Esophagus muscularis mucosa (tissue), 4 donors: ENCODE measurements around the gene PICK1. TPM values are rescaled to one million over a fixed set of nuclear protein-coding genes. Genes with fewer than 3 reads are reported as not detected.

Source experiments
- DNase-seq: peaks from one replicate; pipeline ENCODE4 v3.0.0-alpha.2; 2017; ENCODE audit errors: extremely low spot score
- H3K27ac ChIP-seq, 4 donors: fragments of 200-600 bp; sonication (generic); replicated peaks in 1 of 4; 1 replicate in 3 of 4; 2 replicates in 1 of 4; pipeline ENCODE4 v1.5.1; 2016 to 2019; ENCODE audit warnings: mild to moderate bottlenecking in 1 of 4
- H3K27me3 ChIP-seq, 4 donors: fragments of 200-600 bp; sonication (generic); one replicate each; pipeline versions ENCODE4 v1.5.1 to v1.6.0; 2016 to 2019
- H3K36me3 ChIP-seq, 4 donors: fragments of 200-600 bp; sonication (generic); one replicate each; pipeline ENCODE4 v1.5.1; 2016 to 2019
- H3K4me1 ChIP-seq, 4 donors: fragments of 200-600 bp; sonication (generic); one replicate each; pipeline ENCODE4 v1.5.1; 2016 to 2019
- H3K4me3 ChIP-seq, 4 donors: fragments of 200-600 bp; sonication (generic); 1 replicate in 2 of 4; 2 replicates in 2 of 4; pipeline ENCODE4 v1.5.1; 2016 to 2019; ENCODE audit warnings: mild to moderate bottlenecking in 4 of 4, moderate library complexity in 1 of 4
- H3K9me3 ChIP-seq, 4 donors: fragments of 200-600 bp; sonication (generic); 1 replicate in 3 of 4; 2 replicates in 1 of 4; pipeline ENCODE4 v1.5.1; 2016 to 2019
- EP300 ChIP-seq: sonication (generic); formaldehyde crosslinking; IDR thresholded peaks from one replicate; pipeline ENCODE4 v1.6.1; 2017; ENCODE audit warnings: antibody characterized with exemption
- POLR2A ChIP-seq: fragments of 450-650 bp; IDR thresholded peaks from one replicate; pipeline ENCODE4 v1.6.1; 2017; ENCODE audit warnings: antibody characterized with exemption, moderate library complexity, mild to moderate bottlenecking, low read depth
- POLR2AphosphoS5 ChIP-seq, 2 donors: sonication (generic); formaldehyde crosslinking; IDR thresholded peaks; one replicate each; pipeline ENCODE4 v1.6.1; 2017; ENCODE audit warnings: antibody characterized with exemption in 2 of 2
- WGBS: methylation state at CpG from one replicate; pipeline ENCODE4 v1.1.5; 2018; 5-methylcytosine and 5-hydroxymethylcytosine counted together
- intact Hi-C: fragments of 100-400 bp; cut with DNase I; formaldehyde crosslinking; loops from one replicate; pipeline ENCODE4 v1.15.1; 2023
- total RNA-seq, 4 donors: library from RNA; depleted of rRNA; stranded (reverse); fragments of >200 nt; gene quantifications; one replicate each; pipeline versions ENCODE4 v1.1.0 to v1.2.1, GENCODE V29; 2016
- TF ChIP-seq, protein P1 (sequence below), 3 experiments: fragments of 200-600 bp in 2 of 3; fragments of 450-650 bp in 1 of 3; sonication (generic) in 2 of 3; IDR thresholded peaks; one replicate each; pipeline ENCODE4 v1.5.1; 2017 to 2019; ENCODE audit warnings: antibody characterized with exemption in 3 of 3, mild to moderate bottlenecking in 2 of 3, moderate library complexity in 1 of 3

Gene PICK1
- total RNA-seq, 4 donors from 2014 or later: 23.3 to 36.1 (median 31.1) TPM

DNA sequence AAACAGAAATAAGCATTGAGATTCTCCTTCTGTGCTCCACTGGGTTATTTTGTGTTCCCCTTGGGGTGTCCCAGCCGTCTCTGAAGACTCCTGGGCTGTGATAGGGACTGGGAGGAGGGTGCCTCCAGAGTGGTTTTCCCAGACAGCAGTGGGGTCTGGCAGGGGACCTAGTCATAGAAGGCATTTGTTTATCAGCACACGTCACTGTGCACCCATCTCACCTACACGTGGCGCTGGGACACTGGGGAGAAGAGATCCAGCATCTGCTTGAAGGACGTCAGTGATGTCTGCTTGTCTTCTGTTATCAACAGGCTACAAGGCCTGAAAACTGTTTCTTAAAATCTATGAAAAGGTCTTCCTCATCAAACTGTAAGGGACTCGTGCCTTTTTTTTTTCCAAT lies 34.2 kb upstream of the PICK1 start:
- H3K4me1 ChIP-seq: peaks cover under 1 to 16% (median under 1%) of the 10 kb centered on the region in 4 donors

DNA sequence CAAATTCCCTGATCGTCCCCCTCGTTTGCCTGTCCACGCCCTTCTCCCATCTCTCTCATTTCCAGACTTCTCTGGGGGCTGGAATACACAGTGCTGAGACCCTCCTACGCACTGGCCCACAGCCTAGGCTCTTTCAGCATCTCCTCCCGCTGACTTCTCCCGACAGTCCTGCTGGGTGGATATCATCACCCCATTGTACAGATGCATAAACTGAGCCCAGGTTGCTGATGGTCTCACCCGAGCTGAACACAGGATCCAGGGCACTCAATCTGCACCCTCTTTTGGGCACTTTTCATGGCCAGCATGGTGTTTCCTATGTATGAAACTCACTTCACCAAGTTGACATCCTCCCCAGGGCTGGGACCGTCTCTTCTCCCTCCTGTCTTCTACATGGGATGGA lies 31.7 kb upstream of the PICK1 start:
- TF ChIP-seq POLR2AphosphoS5 (IDR thresholded peaks at IDR 0.05): no peak
- TF ChIP-seq EP300: no peak
- TF ChIP-seq POLR2A: no peak
- TF ChIP-seq, protein P1, sequence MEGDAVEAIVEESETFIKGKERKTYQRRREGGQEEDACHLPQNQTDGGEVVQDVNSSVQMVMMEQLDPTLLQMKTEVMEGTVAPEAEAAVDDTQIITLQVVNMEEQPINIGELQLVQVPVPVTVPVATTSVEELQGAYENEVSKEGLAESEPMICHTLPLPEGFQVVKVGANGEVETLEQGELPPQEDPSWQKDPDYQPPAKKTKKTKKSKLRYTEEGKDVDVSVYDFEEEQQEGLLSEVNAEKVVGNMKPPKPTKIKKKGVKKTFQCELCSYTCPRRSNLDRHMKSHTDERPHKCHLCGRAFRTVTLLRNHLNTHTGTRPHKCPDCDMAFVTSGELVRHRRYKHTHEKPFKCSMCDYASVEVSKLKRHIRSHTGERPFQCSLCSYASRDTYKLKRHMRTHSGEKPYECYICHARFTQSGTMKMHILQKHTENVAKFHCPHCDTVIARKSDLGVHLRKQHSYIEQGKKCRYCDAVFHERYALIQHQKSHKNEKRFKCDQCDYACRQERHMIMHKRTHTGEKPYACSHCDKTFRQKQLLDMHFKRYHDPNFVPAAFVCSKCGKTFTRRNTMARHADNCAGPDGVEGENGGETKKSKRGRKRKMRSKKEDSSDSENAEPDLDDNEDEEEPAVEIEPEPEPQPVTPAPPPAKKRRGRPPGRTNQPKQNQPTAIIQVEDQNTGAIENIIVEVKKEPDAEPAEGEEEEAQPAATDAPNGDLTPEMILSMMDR (IDR thresholded peaks at IDR 0.05): no peak
- no peaks in the 10 kb centered on the region for H3K27me3 ChIP-seq
- no peak overlapping the region for H3K4me3 ChIP-seq
- intact Hi-C loops: no loop called here
- no peaks in the 10 kb centered on the region for H3K9me3 ChIP-seq
- H3K4me1 ChIP-seq: peaks cover 0 to 21% (median 0%) of the 10 kb centered on the region in 4 donors
- peak overlapping the region in 1 of 4 donors; percentile 28 for H3K27ac ChIP-seq
- WGBS: 79% methylated on average over 8 of the region's 8 CpGs
- no peaks in the 10 kb centered on the region for H3K36me3 ChIP-seq
- no peak for DNase-seq

More for the DNA sequence above, 34.2 kb upstream of the PICK1 start:
- Histone ChIP-seq H3K36me3 (no peaks in the 10 kb centered on the region), H3K9me3 (no peaks in the 10 kb centered on the region), H3K4me3 (no peak overlapping the region), H3K27ac (no peak overlapping the region), H3K27me3 (no peaks in the 10 kb centered on the region)
- intact Hi-C loops: no loop called here
- TF ChIP-seq, protein P1 (IDR thresholded peaks at IDR 0.05): no peak
- TF ChIP-seq POLR2AphosphoS5 (IDR thresholded peaks at IDR 0.05): no peak
- TF ChIP-seq POLR2A: no peak
- TF ChIP-seq EP300: no peak
- WGBS: 77% methylated on average over 6 of the region's 6 CpGs
- DNase-seq: no peak

DNA sequence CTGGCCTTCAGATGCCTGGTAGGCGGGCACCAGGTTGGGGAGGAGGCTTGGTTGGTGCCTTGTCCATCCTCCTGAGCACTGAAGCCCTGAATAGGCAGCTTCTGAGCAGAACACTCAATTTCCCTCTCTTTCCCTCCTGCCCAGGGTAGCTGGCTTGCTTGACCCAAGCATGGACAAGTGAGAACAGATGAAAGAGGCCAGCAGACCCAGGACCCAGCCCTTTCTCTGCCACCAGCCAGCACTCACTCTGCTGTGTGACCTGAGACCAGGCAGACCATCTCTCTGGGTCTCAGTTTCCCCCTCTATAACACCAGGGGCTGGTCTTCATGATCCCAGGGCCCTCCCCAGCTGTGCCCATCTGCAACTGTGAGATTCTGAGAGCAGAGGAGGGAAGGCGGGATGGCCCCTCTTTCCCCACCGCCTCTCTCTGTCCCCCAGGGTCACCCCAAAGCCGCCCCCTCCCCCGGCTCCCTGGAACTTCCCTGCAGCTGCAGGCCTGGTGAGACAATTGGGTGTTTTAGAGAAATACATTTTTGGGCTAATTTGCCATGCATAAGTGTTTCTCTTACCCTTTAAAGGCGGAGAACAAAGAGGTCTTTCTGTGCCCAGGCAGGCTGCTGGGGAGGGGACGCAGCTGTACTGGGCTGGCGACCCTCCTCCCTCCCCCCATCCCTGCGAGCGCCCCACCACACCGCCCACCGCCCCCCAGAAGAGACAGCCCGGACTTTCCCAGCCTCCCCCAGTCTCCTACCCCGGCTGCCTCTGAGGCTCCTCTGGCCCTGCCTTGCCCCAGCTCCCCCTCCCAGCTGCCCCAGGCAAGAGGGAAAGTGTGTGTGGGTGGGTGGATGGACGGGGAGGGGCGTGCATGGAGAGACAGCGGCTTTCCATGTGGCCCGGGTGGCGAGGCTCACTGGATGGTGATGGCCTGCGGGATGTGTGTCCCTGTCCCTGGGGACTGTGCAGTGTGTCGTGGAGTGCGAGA lies 30.8 kb upstream of the PICK1 start:
- intact Hi-C loops: no loop called here
- Histone ChIP-seq H3K27me3 (no peaks in the 10 kb centered on the region), H3K36me3 (no peaks in the 10 kb centered on the region), H3K9me3 (no peaks in the 10 kb centered on the region), H3K4me3 (no peak overlapping the region), H3K27ac (peak overlapping the region in 2 of 4 donors; percentile 28 to 33), H3K4me1 (peaks cover 0 to 30% (median 0%) of the 10 kb centered on the region in 4 donors)
- no peak for TF ChIP-seq POLR2AphosphoS5 (IDR thresholded peaks at IDR 0.05)
- TF ChIP-seq, protein P1 (IDR thresholded peaks at IDR 0.05): no peak
- TF ChIP-seq EP300: no peak
- no peak for TF ChIP-seq POLR2A
- 85% methylated on average over 13 of the region's 22 CpGs for WGBS
- no peak for DNase-seq

DNA sequence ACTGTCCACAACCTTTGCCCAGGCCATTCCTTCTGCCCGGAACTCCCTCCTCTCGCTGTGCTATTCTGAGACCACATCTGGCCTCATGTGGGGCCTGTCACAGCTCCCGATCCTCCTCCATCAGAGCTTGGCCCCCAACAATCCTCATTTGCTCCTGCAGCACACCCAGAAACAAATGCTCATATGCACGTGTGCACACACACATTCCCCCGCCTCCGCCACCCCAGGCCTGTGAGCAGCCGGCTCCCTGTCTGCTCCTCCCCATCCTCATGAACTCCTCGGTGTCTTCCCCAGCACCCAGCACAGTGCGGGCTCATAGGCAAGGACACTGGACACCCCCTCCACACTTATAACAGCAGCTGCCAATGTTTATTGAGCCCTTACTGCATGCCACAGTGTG lies 29.7 kb upstream of the PICK1 start:
- H3K4me1 ChIP-seq: peaks cover 0 to 34% (median 2%) of the 10 kb centered on the region in 4 donors
- DNase-seq: no peak
- no peaks in the 10 kb centered on the region for H3K27me3 ChIP-seq
- H3K27ac ChIP-seq: peak overlapping the region in 1 of 4 donors; percentile 28
- no peaks in the 10 kb centered on the region for H3K36me3 ChIP-seq
- TF ChIP-seq, protein P1 (IDR thresholded peaks at IDR 0.05): no peak
- TF ChIP-seq POLR2AphosphoS5 (IDR thresholded peaks at IDR 0.05) (no peak), POLR2A (no peak), EP300 (no peak)
- intact Hi-C loops: no loop called here
- H3K4me3 ChIP-seq: no peak overlapping the region
- 90% methylated on average over 9 of the region's 9 CpGs for WGBS
- H3K9me3 ChIP-seq: no peaks in the 10 kb centered on the region
